Ishikawa (cell line): Measurements from ENCODE around the gene LRRN3.

Experiments used
- CREB1 ChIP-seq: IDR thresholded peaks from 2 replicates; pipeline ENCODE4 v1.6.1; 2012; ENCODE audit warnings: low read depth
- EGR1 ChIP-seq: IDR thresholded peaks from 2 replicates; pipeline ENCODE4 v1.6.1; 2012
- EP300 ChIP-seq: IDR thresholded peaks from 2 replicates; pipeline ENCODE4 v1.6.1; 2012; ENCODE audit warnings: borderline replicate concordance
- FOXM1 ChIP-seq: IDR thresholded peaks from 2 replicates; pipeline ENCODE4 v1.6.1; 2012; ENCODE audit warnings: low read depth, borderline replicate concordance
- NFIC ChIP-seq: IDR thresholded peaks from 2 replicates; pipeline ENCODE4 v1.6.1; 2012
- RAD21 ChIP-seq: IDR thresholded peaks from 2 replicates; pipeline ENCODE4 v1.6.1; 2012; ENCODE audit warnings: low read depth
- TAF1 ChIP-seq: IDR thresholded peaks from 2 replicates; pipeline ENCODE4 v1.6.1; 2012; ENCODE audit warnings: low read depth, mild to moderate bottlenecking
- TCF12 ChIP-seq: IDR thresholded peaks from 2 replicates; pipeline ENCODE4 v1.6.1; 2012; ENCODE audit warnings: low read depth
- TEAD4 ChIP-seq: IDR thresholded peaks from 2 replicates; pipeline ENCODE4 v1.6.1; 2012
- YY1 ChIP-seq: IDR thresholded peaks from 2 replicates; pipeline ENCODE4 v1.6.1; 2012; ENCODE audit warnings: low read depth
- TF ChIP-seq, protein P1 (sequence below): IDR thresholded peaks from 2 replicates; pipeline ENCODE4 v1.6.1; 2012; ENCODE audit warnings: low read depth, mild to moderate bottlenecking
- TF ChIP-seq, protein P2 (sequence below): IDR thresholded peaks from 2 replicates; pipeline ENCODE4 v1.6.1; 2012

DNA sequence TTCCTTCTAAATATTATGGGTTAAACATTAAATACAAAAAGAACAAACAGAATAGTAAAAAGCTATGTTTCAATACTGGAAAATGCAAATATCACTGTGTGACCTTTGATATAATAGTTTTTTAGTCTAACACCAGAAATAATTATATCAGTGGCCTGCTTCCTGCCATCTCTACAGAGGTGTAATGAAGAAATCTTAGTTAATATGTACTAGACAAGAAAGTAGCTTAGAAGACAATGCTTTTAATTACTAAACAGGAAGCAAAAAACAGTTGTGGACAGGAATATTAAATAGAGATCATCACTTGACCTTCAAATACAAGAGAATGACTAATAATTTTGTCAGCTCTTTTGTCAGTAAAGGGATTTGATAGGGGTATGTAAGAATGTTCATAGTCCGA, 47.4 kb upstream of the LRRN3 start:
- TF ChIP-seq, protein P1, sequence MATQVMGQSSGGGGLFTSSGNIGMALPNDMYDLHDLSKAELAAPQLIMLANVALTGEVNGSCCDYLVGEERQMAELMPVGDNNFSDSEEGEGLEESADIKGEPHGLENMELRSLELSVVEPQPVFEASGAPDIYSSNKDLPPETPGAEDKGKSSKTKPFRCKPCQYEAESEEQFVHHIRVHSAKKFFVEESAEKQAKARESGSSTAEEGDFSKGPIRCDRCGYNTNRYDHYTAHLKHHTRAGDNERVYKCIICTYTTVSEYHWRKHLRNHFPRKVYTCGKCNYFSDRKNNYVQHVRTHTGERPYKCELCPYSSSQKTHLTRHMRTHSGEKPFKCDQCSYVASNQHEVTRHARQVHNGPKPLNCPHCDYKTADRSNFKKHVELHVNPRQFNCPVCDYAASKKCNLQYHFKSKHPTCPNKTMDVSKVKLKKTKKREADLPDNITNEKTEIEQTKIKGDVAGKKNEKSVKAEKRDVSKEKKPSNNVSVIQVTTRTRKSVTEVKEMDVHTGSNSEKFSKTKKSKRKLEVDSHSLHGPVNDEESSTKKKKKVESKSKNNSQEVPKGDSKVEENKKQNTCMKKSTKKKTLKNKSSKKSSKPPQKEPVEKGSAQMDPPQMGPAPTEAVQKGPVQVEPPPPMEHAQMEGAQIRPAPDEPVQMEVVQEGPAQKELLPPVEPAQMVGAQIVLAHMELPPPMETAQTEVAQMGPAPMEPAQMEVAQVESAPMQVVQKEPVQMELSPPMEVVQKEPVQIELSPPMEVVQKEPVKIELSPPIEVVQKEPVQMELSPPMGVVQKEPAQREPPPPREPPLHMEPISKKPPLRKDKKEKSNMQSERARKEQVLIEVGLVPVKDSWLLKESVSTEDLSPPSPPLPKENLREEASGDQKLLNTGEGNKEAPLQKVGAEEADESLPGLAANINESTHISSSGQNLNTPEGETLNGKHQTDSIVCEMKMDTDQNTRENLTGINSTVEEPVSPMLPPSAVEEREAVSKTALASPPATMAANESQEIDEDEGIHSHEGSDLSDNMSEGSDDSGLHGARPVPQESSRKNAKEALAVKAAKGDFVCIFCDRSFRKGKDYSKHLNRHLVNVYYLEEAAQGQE = no peak
- no peak for TF ChIP-seq TEAD4
- TF ChIP-seq YY1 = no peak
- no peak for TF ChIP-seq EP300
- no peak for TF ChIP-seq TCF12
- TF ChIP-seq, protein P2, sequence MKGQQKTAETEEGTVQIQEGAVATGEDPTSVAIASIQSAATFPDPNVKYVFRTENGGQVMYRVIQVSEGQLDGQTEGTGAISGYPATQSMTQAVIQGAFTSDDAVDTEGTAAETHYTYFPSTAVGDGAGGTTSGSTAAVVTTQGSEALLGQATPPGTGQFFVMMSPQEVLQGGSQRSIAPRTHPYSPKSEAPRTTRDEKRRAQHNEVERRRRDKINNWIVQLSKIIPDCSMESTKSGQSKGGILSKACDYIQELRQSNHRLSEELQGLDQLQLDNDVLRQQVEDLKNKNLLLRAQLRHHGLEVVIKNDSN = no peak
- TF ChIP-seq FOXM1 = no peak
- no peak for TF ChIP-seq RAD21
- TF ChIP-seq TAF1 = no peak
- no peak for TF ChIP-seq NFIC
- no peak for TF ChIP-seq EGR1
- TF ChIP-seq CREB1 = no peak
